GM12864 (cell line): ENCODE results near the gene TRPM3.
A peak's percentile ranks its signal among the peaks of the same experiment; 100 is the strongest.

ENCODE experiments used
- DNase-seq: peaks from one replicate; pipeline ENCODE4 v3.0.0-alpha.2; 2011; ENCODE audit warnings: low read depth
- H3K4me3 ChIP-seq: 2 replicates; pipeline ENCODE4 v1.5.1; 2011; ENCODE audit warnings: mild to moderate bottlenecking, low read depth, low read length, control low read depth
- CTCF ChIP-seq: IDR thresholded peaks from 2 replicates; pipeline ENCODE4 v1.5.1; 2011; ENCODE audit warnings: low read depth, mild to moderate bottlenecking, moderate library complexity, low read length, control low read depth, inconsistent platforms; ENCODE audit errors: missing control alignments

TRPM3 gene

GRCh38 chr9:70578720-70579119 lies 542.7 kb downstream of the TRPM3 start:
- TF ChIP-seq CTCF: peak; percentile 37
- no peak for DNase-seq
- H3K4me3 ChIP-seq: no peak overlapping the region

DNA sequence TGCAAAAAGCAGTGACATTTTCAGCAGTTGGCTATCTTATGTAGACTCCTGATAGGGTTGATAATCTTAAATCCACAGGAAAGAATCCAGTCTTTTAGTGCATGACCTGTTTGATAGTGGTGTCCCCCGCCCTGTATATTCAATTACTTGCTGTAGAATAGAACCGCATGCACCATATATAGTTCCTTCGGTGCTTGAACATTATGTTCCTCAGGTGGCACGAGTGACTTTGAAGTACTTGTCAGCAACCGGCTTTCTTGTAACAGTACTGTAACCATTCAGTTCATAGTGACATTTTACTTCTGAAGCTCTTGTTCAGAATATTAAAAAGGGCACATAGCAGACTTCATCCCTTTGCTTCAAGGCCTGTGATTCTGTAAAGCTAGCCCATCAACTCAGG lies 543.8 kb downstream of the TRPM3 start:
- DNase-seq: no peak
- H3K4me3 ChIP-seq: no peak overlapping the region
- no peak for TF ChIP-seq CTCF

DNA sequence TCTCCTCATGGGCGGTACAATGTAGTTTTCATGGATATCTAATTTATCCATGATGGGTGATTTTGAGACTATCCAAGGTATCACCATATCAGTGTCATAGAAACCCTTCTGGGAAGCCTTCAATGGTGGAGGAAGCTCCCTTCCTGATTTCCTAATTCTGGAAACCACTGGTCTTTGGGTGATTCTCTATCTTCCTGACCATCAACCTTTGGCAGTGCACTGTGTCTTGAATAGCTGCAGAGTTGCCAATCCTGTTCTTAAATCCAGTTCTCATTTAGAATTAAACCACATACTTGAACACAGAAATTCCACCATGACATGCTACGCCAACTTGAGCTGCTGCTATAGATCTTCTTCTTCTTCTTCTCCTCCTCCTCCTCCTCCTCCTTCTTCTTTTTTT lies 545.3 kb downstream of the TRPM3 start:
- H3K4me3 ChIP-seq: no peak overlapping the region
- no peak for DNase-seq
- no peak for TF ChIP-seq CTCF

GRCh38 chr9:70574151-70574837 lies 547.1 kb downstream of the TRPM3 start:
- no peak for TF ChIP-seq CTCF
- no peak for DNase-seq
- H3K4me3 ChIP-seq: no peak overlapping the region

- no peak for TF ChIP-seq CTCF
Measured at GRCh38 chr9:70573308-70573707, 548.1 kb downstream of the TRPM3 start.

GRCh38 chr9:70571258-70571657 lies 550.2 kb downstream of the TRPM3 start:
- DNase-seq: no peak
- no peak overlapping the region for H3K4me3 ChIP-seq
- TF ChIP-seq CTCF: no peak

More at GRCh38 chr9:70573308-70573707, 548.1 kb downstream of the TRPM3 start:
- DNase-seq: no peak
- no peak overlapping the region for H3K4me3 ChIP-seq

DNA sequence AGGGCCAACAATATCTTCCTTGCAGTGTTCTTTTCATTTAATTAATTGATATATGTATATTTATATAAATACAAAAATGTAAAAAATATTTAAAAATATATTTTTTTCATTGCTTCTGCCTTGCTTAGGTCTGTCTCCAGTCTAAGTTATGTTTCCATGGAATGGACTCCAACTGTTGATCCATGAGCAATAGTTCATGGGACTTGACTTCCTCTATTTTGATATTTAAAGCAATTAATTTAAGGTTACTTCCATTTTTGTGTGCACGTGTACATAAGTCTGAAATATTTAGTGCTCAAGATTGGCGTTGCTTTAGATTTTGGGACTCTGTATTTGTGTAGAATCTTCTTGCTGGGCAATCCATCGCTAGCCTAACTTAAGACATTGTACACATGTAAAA lies 551.6 kb downstream of the TRPM3 start:
- no peak for DNase-seq
- no peak for TF ChIP-seq CTCF

More for the DNA sequence above, 551.6 kb downstream of the TRPM3 start:
- no peak overlapping the region for H3K4me3 ChIP-seq
